Pancreas (tissue), 10 donors: ENCODE results near the gene ALG12. TPM values are rescaled to one million over a fixed set of nuclear protein-coding genes. Genes with fewer than 3 reads are reported as not detected.
A peak's percentile ranks its signal among the peaks of the same experiment; 100 is the strongest.

Experiments used
- ATAC-seq, 4 donors: fragments of 200-7000 bp; cut with Tn5 transposase; one replicate each; pipeline versions ENCODE4 v1.8.0 to v1.9.1; 2020; ENCODE audit warnings: mild to moderate bottlenecking in 4 of 4, moderate library complexity in 4 of 4
- DNase-seq, 6 donors: peaks; one replicate each; pipeline ENCODE4 v3.0.0-alpha.2; 2020
- FAIRE-seq: peaks from 2 replicates; lab custom pipeline; 2012; peaks lifted over from hg19 to GRCh38; lab: Jason Lieb, UNC
- H3K27ac ChIP-seq, 4 donors: fragments of 200-600 bp; sonication (generic); 1 replicate in 3 of 4; 2 replicates in 1 of 4; pipeline versions ENCODE4 v1.5.0 to v1.8.0; 2020
- H3K27me3 ChIP-seq, 4 donors: fragments of 200-600 bp; one replicate each; pipeline ENCODE4 v1.8.0; 2021
- H3K36me3 ChIP-seq, 3 donors: fragments of 200-600 bp; sonication (generic) in 1 of 3; one replicate each; pipeline versions ENCODE4 v1.5.0 to v1.8.0; 2020 to 2021
- H3K4me1 ChIP-seq, 3 donors: fragments of 200-600 bp; one replicate each; pipeline ENCODE4 v1.8.0; 2021
- H3K4me3 ChIP-seq, 4 donors: fragments of 200-600 bp; sonication (generic) in 2 of 4; one replicate each; pipeline versions ENCODE4 v1.5.0 to v1.8.0; 2020 to 2021
- H3K9me3 ChIP-seq, 4 donors: fragments of 200-600 bp; one replicate each; pipeline ENCODE4 v1.8.0; 2021
- CTCF ChIP-seq, 4 donors: fragments of 200-600 bp; sonication (generic) in 3 of 4; IDR thresholded peaks; one replicate each; pipeline versions ENCODE4 v1.5.0 to v1.8.0; 2021; ENCODE audit warnings: antibody characterized with exemption in 4 of 4
- WGBS, 2 donors: extraction: QIAGEN DNeasy Blood & Tissue Kit; methylation state at CpG; one replicate each; pipeline ENCODE4 v1.1.7; 2013; 5-methylcytosine and 5-hydroxymethylcytosine counted together
- intact Hi-C, 3 donors: fragments of 100-400 bp; cut with DNase I; formaldehyde crosslinking; loops; one replicate each; pipeline versions ENCODE4 v1.11.1 to v1.14.2; 2022
- polyA plus RNA-seq, 2 donors: library from polyadenylated mRNA; stranded (reverse); fragments of 200-250 nt; gene quantifications; one replicate each; pipeline ENCODE4 v1.2.3, GENCODE V29; 2013
- total RNA-seq, 6 donors: library from RNA; stranded (reverse); fragmentation: NEBNext Ultra II Directional in 4 of 6; extraction: Animal tissue kit (Norgen Biotek cat#: 25700) in 4 of 6; gene quantifications; one replicate each; pipeline versions ENCODE4 v1.2.1 to v1.2.4, GENCODE V29; 2021 to 2023
- donor health status: healthy with polysubstance abuse.
- donor health status: DM: no; HTN: no; CAD: no; lungs with moderate emphysema.
- donor health status: DM: no; HTN: no; CAD: no.
- donor health status: control.
- donor health status: control.
- donor health status: Bipolar disorder and iron deficiency.
- donor health status: DM: yes; HTN: yes; CAD: no.
- donor health status: DM: no; HTN: no; CAD: no.
- donor health status: DM: no; HTN: no; CAD: no.
- donor health status: DM: yes; HTN: yes; CAD: no.

The ALG12 gene
- total RNA-seq (10 to 100 TPM in 4 of 6 donors, 1 to 10 TPM in 2; 7.4 to 13.1 (median 12.1) TPM), polyA plus RNA-seq (1 to 10 TPM; 7.1 to 8.6 TPM)

GRCh38 chr22:49917974-49918910 lies at the start of gene ALG12, which contains the start of gene CRELD2:
Gene ALG12, minus strand, starts transcription at chr22:49918438. Its CDS starts 4,673 bp downstream, at chr22:49913765.
Gene CRELD2, plus strand, starts transcription at chr22:49918634. Its CDS starts 136 bp downstream, at chr22:49918770.
- peak within 1 kb of the TSS; percentile 87 to 92 (median 92) for H3K27ac ChIP-seq
- intact Hi-C loops: loop anchor here in 1 of 3 donors (10.0 kb wide), 1 partner anchor 53 kb away; no protein-coding TSS in a partner anchor
- H3K9me3 ChIP-seq: no peaks in the 10 kb centered on the region
- TF ChIP-seq CTCF (IDR thresholded peaks at IDR 0.05): no peak
- DNase-seq (peak; percentile 97 to 99 (median 97)), FAIRE-seq (no peak), ATAC-seq (peak; percentile 92 to 97 (median 94))
- H3K36me3 ChIP-seq: peaks cover 0 to 7% (median 3%) of the 10 kb centered on the region in 3 donors
- 0 to 1% methylated on average over 79 to 103 of the region's 103 CpGs for WGBS, 2 donors
- peaks cover 0 to 12% (median 4%) of the 10 kb centered on the region in 3 donors for H3K4me1 ChIP-seq
- H3K27me3 ChIP-seq: no peaks in the 10 kb centered on the region
- peak within 1 kb of the TSS; percentile 62 to 95 (median 84) for H3K4me3 ChIP-seq

- H3K4me1 ChIP-seq: peaks cover 11 to 52% (median 25%) of the 10 kb centered on the region in 3 donors
- TF ChIP-seq CTCF (IDR thresholded peaks at IDR 0.05): no peak
- intact Hi-C loops: no loop called here
- peak in 5 of 6 donors; percentile 71 to 77 (median 76) for DNase-seq
- H3K4me3 ChIP-seq: peak overlapping the region in 1 of 4 donors; percentile 17
- H3K27ac ChIP-seq: peak overlapping the region in 3 of 4 donors; percentile 22 to 84 (median 67)
- WGBS, 2 donors: 29 to 39% methylated on average over 18 of the region's 18 CpGs
- H3K9me3 ChIP-seq: no peaks in the 10 kb centered on the region
- peak in 2 of 4 donors; percentile 5 to 41 for ATAC-seq
- no peak for FAIRE-seq
- H3K36me3 ChIP-seq: peaks cover 0 to 17% (median 14%) of the 10 kb centered on the region in 3 donors
- H3K27me3 ChIP-seq: no peaks in the 10 kb centered on the region
Measured at GRCh38 chr22:49967706-49968208, 49.5 kb upstream of the ALG12 start.

- H3K27me3 ChIP-seq: no peaks in the 10 kb centered on the region
- WGBS, 2 donors: 56 to 58% methylated on average over 36 of the region's 36 CpGs
- H3K9me3 ChIP-seq: no peaks in the 10 kb centered on the region
- no peak for FAIRE-seq
- DNase-seq: peak in 5 of 6 donors; percentile 43 to 80 (median 59)
- H3K4me1 ChIP-seq: peaks cover 14 to 54% (median 27%) of the 10 kb centered on the region in 3 donors
- intact Hi-C loops: no loop called here
- ATAC-seq: peak in 2 of 4 donors; percentile 1 to 2
- peak overlapping the region in 1 of 4 donors; percentile 17 for H3K4me3 ChIP-seq
- TF ChIP-seq CTCF (IDR thresholded peaks at IDR 0.05): no peak
- H3K36me3 ChIP-seq: peaks cover 0 to 19% (median 17%) of the 10 kb centered on the region in 3 donors
- H3K27ac ChIP-seq: peak overlapping the region; percentile 22 to 84 (median 44)
Measured at GRCh38 chr22:49966774-49967705, 48.8 kb upstream of the ALG12 start.

GRCh38 chr22:49966041-49966773 lies 48.0 kb upstream of the ALG12 start:
- Histone ChIP-seq H3K4me1 (peaks cover 14 to 54% (median 19%) of the 10 kb centered on the region in 3 donors), H3K9me3 (no peaks in the 10 kb centered on the region), H3K36me3 (peaks cover 0 to 19% (median 17%) of the 10 kb centered on the region in 3 donors), H3K27me3 (no peaks in the 10 kb centered on the region), H3K4me3 (peak overlapping the region in 1 of 4 donors; percentile 17), H3K27ac (peak overlapping the region in 3 of 4 donors; percentile 22 to 84 (median 67))
- WGBS, 2 donors: 89% methylated on average over 9 to 11 of the region's 11 CpGs
- DNase-seq: peak; percentile 29 to 82 (median 51)
- FAIRE-seq: no peak
- ATAC-seq: no peak
- no peak for TF ChIP-seq CTCF (IDR thresholded peaks at IDR 0.05)
- intact Hi-C loops: no loop called here
